IMR-90 (cell line): ENCODE data around the gene WWC1.

Experiments
- CEBPB ChIP-seq: IDR thresholded peaks from 2 replicates; pipeline ENCODE4 v1.6.1; 2012; ENCODE audit warnings: low read depth, low read length, improper control_type of control experiment
- CHD1 ChIP-seq: IDR thresholded peaks from 2 replicates; pipeline ENCODE4 v1.6.1; 2012; ENCODE audit warnings: low read depth, low read length, improper control_type of control experiment
- FOS ChIP-seq: fragments of 150-350 bp; IDR thresholded peaks from 2 replicates; pipeline ENCODE4 v1.6.1; 2016; ENCODE audit warnings: low read depth, low read length
- MAFK ChIP-seq: IDR thresholded peaks from 2 replicates; pipeline ENCODE4 v1.6.1; 2012; ENCODE audit warnings: low read depth, low read length, improper control_type of control experiment
- MXI1 ChIP-seq: IDR thresholded peaks from 2 replicates; pipeline ENCODE4 v1.6.1; 2012; ENCODE audit warnings: low read depth, mild to moderate bottlenecking, low read length, moderate library complexity, borderline replicate concordance
- POLR2A ChIP-seq: IDR thresholded peaks from 2 replicates; pipeline ENCODE4 v1.6.1; 2012; ENCODE audit warnings: mild to moderate bottlenecking, low read depth, low read length
- RAD21 ChIP-seq: IDR thresholded peaks from 2 replicates; pipeline ENCODE4 v1.6.1; 2012; ENCODE audit warnings: low read length, improper control_type of control experiment
- RCOR1 ChIP-seq: IDR thresholded peaks from 2 replicates; pipeline ENCODE4 v1.6.1; 2012; ENCODE audit warnings: mild to moderate bottlenecking, low read length, improper control_type of control experiment; ENCODE audit not compliant: insufficient replicate concordance
- TF ChIP-seq, protein P1 (sequence below): conservative IDR thresholded peaks from 2 replicates; pipeline ENCODE4 v1.5.1; 2012; ENCODE audit warnings: mild to moderate bottlenecking, low read depth, low read length, improper control_type of control experiment
- TF ChIP-seq, protein P2 (sequence below): fragments of 150-350 bp; IDR thresholded peaks from 2 replicates; pipeline ENCODE4 v1.6.1; 2017; ENCODE audit warnings: mild to moderate bottlenecking, antibody characterized with exemption, low read length, low read depth
- TF ChIP-seq, protein P3 (sequence below): fragments of 150-350 bp; IDR thresholded peaks from 2 replicates; pipeline ENCODE4 v1.6.1; 2016; ENCODE audit warnings: low read depth, mild to moderate bottlenecking, low read length, moderate library complexity, borderline replicate concordance

DNA sequence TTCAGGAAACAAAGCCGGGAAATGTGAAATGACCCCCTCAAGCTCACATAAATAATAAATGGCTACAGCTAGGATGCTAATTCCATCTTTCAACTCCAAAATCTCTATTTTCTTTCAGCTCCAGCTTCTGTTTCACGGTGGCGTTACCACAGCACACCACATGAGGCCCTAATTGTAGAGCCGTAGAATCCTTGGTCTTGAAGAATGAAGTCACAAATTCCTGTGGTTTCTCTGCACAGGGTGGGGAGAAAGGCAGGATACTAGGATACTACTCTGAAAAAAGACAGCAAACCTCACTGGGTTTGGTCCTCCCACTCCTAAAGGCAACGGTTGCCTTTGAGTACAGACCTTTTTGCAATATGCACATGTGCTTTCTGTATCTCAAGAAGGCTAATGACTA is 180.9 kb downstream of the WWC1 start:
- TF ChIP-seq, protein P1, sequence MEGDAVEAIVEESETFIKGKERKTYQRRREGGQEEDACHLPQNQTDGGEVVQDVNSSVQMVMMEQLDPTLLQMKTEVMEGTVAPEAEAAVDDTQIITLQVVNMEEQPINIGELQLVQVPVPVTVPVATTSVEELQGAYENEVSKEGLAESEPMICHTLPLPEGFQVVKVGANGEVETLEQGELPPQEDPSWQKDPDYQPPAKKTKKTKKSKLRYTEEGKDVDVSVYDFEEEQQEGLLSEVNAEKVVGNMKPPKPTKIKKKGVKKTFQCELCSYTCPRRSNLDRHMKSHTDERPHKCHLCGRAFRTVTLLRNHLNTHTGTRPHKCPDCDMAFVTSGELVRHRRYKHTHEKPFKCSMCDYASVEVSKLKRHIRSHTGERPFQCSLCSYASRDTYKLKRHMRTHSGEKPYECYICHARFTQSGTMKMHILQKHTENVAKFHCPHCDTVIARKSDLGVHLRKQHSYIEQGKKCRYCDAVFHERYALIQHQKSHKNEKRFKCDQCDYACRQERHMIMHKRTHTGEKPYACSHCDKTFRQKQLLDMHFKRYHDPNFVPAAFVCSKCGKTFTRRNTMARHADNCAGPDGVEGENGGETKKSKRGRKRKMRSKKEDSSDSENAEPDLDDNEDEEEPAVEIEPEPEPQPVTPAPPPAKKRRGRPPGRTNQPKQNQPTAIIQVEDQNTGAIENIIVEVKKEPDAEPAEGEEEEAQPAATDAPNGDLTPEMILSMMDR, result peak; percentile 53
- TF ChIP-seq POLR2A, result 0 out of 2 replicates have a peak, but pooled peaks have one; percentile 41
- TF ChIP-seq CEBPB, result peak; percentile 37; the same call in 1 of the 2 replicates
- peak; percentile 37 for TF ChIP-seq RCOR1
- TF ChIP-seq MAFK, result no peak
- TF ChIP-seq CHD1, result no peak
- no peak for TF ChIP-seq FOS
- TF ChIP-seq, protein P2, sequence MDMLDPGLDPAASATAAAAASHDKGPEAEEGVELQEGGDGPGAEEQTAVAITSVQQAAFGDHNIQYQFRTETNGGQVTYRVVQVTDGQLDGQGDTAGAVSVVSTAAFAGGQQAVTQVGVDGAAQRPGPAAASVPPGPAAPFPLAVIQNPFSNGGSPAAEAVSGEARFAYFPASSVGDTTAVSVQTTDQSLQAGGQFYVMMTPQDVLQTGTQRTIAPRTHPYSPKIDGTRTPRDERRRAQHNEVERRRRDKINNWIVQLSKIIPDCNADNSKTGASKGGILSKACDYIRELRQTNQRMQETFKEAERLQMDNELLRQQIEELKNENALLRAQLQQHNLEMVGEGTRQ, result peak; percentile 14; the same call in 1 of the 2 replicates
- peak; percentile 66 for TF ChIP-seq RAD21
- TF ChIP-seq, protein P3, sequence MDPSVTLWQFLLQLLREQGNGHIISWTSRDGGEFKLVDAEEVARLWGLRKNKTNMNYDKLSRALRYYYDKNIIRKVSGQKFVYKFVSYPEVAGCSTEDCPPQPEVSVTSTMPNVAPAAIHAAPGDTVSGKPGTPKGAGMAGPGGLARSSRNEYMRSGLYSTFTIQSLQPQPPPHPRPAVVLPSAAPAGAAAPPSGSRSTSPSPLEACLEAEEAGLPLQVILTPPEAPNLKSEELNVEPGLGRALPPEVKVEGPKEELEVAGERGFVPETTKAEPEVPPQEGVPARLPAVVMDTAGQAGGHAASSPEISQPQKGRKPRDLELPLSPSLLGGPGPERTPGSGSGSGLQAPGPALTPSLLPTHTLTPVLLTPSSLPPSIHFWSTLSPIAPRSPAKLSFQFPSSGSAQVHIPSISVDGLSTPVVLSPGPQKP, result no peak
- peak; percentile 59; the same call in 1 of the 2 replicates for TF ChIP-seq MXI1
